ENCODE results near the gene CAMK2A. TPM values are rescaled to one million over a fixed set of nuclear protein-coding genes. Genes with fewer than 3 reads are reported as not detected.

CAMK2A gene
- not detected for total RNA-seq

GRCh38 chr5:150289551-150290390 lies at the start of gene CAMK2A:
TSS of gene CAMK2A (minus strand) at chr5:150289773. CDS start at chr5:150289625, 148 bp downstream.
- TF ChIP-seq CTCF (IDR thresholded peaks at IDR 0.05; ENCODE audit: low read depth), result no peak

DNA sequence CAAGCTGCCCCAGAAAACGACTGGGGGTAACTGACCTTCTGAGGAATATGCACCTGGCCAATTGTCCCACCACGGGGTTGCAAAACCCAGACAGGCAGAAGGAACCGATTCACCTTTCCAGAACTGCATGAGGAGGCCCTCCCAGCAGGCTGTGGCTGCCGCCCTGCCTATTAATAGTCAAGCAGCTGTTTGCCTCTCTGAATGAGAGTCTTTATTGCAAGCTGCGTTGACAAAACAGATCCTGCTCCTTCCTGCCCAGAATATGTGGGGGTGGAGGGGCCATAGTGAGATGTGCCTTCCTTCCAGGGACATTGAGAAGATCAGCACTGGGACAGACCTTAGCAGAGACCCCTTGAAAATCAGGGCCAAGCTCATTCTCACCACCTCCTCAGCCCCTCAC lies 49.6 kb upstream of the CAMK2A start:
- TF ChIP-seq CTCF (IDR thresholded peaks at IDR 0.05; ENCODE audit: low read depth), result no peak

DNA sequence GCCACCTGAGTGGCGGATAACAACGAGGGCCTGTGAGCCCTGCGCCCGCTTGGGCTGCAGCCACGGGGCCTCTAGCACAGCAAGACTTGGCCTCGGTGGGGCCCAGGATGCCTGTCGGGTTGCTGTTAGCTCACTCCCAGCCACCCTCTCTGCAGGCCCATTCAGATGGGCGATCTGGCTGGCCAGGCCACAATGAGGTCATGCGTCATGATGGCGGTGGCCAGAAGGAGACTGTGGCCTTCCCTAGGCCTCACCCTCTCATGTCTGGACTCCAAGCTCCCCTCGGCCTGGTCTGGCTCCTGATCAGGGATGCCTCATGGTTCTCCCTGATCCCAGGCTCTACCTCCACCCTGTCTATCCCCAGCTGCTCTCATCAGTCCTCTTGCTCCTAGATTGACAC lies 49.0 kb upstream of the CAMK2A start:
- no peak for TF ChIP-seq CTCF (IDR thresholded peaks at IDR 0.05; ENCODE audit: low read depth)

DNA sequence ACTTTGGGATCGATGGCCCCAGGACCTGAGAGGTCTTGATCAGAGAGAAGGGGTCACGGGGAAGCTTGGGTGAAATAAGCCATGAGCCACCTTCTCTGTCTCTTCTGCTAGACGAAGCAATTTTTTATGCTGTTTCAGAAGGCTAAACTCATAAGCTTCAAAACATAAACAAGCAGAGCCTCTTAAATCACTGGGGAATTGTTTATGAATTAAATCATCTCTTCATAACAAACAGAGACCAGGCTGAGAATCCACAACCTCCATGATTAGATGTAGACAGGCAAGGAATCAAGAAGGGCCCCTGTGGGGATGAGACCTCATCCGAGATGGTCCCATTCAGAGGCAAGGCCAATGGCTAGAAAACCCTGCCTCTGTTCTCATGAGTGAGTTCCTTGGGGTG lies 46.2 kb upstream of the CAMK2A start:
- TF ChIP-seq CTCF (IDR thresholded peaks at IDR 0.05; ENCODE audit: low read depth), result no peak

DNA sequence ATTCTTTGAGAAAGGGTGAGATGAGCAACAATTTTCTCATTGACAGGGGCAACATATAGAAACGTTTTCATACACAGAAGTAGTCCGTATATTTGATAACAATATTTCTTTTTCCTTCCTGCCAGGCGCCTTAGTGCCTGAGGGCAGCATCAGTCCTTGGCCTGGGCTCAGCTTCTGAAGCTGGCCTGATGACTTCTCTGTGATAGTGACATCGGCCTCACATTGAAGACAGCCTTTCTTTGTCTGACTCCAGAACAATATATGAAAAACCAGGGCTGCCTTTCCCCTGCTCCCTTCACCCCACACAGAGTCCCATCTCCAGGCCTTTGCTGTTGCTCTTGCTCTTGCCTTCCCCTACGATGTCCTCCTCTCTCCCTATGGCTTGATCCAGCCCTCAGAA lies 43.8 kb upstream of the CAMK2A start:
- no peak for TF ChIP-seq CTCF (IDR thresholded peaks at IDR 0.05; ENCODE audit: low read depth)

- TF ChIP-seq CTCF (IDR thresholded peaks at IDR 0.05; ENCODE audit: low read depth), result no peak
These were observed 40.6 kb upstream of the CAMK2A start for GRCh38 chr5:150329881-150330876.

DNA sequence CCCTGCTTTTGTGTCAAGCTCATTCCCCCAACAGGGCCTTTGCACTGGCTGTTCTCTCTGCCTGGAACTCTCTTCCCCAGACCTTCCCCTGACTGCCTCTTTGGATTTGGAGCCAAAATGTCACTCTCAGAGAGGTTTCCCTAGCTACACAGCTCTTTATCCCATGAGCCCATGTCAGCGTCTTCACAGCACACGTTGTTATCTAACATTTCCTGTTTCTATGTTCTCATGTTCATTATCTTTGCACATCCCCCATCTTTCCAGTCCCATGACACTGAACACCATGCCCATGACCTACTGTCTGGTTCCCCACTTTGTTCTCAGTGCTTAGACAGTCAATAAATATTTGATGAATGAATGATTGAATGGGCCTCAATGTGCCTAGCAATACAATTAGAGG lies 39.5 kb upstream of the CAMK2A start:
- no peak for TF ChIP-seq CTCF (IDR thresholded peaks at IDR 0.05; ENCODE audit: low read depth)

Measured in subcutaneous adipose tissue (tissue), 4 donors.